Stimulated activated CD4-positive, alpha-beta T cell treated with anti-CD3 and anti-CD28 coated beads, Interleukin-12 subunit alpha, Interleukin-12 subunit beta, amount 100 ng/mL, for 24 hours (primary cell): ENCODE measurements around the gene GIPC1.

Experiments
- DNase-seq, 2 experiments: peaks; one replicate each; pipeline ENCODE4 v3.0.0-alpha.2; 2020; ENCODE audit warnings: low read depth in 2 of 2

GIPC1 gene

DNA sequence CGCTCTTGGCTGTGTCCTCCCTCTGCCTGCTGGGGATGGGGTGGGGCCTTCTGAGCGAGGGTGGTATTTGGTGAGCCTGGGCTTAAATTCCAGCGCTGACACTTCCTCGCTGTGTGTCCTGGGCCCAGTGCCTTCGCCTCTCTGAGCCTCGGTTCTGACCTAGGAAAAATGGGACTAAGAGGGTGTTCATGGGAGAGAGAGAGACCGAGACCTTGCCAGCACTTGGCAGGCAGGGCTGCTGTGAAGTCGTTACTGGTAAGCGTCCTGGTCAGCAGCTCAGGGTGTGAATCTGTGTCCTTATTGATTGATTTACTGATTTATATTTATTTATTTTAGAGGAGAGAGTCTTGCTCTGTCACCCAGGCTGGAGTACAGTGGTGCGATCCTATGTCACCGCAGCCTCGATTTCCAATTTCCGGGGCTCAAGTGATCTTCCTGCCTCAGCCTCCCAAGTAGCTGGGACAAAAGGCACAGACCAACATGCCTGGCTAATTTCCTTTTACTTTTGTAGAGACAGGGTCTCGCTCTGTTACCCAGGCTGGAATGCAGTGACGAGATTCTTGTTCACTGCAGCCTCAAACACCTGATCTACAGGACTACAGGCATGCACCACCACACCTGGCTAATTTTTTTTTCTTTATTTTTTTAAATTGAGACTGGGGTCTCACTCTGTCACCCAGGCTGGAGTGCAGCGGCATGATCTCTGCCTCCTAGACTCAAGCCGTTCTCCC lies 60.4 kb downstream of the GIPC1 start:
- DNase-seq, result no peak

DNA sequence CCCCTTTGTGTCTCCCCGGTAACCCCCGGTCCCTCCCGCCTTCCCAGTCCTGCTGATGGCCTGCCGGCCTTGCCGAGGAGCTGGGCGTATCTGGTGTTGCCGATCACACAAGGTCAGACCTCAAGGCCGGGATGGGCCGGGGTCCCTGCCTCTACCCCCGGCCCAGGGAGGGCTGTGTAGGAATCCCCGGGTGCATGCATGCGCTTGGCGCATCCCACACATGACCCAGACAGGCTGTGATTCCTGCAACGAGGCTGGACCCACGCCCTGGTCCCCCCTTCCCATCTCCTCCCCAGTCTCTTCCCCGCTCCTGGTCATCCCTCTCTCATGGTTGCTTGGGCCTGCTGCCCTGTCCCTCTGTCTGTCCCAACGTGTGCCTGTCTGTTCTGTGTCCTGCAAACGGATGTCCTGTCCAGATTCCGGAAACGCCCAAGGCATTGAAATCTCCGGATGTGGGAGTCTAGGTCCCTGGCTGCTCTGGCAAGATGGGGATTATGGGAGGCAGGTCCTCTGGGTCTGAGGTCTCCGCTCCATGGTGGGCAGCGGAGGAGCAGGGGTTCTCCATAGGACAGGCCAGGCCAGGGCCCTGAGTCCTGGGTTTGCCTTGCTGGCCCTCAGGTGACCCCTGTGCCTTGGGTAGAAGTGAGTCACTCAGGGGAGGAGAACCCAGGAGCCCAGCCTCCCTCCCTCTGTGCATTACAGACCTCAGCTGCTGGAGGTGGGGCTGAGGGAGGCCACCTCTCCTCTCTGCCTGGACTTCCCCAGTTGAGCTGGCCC lies 61.2 kb downstream of the GIPC1 start:
- DNase-seq, result no peak

DNA sequence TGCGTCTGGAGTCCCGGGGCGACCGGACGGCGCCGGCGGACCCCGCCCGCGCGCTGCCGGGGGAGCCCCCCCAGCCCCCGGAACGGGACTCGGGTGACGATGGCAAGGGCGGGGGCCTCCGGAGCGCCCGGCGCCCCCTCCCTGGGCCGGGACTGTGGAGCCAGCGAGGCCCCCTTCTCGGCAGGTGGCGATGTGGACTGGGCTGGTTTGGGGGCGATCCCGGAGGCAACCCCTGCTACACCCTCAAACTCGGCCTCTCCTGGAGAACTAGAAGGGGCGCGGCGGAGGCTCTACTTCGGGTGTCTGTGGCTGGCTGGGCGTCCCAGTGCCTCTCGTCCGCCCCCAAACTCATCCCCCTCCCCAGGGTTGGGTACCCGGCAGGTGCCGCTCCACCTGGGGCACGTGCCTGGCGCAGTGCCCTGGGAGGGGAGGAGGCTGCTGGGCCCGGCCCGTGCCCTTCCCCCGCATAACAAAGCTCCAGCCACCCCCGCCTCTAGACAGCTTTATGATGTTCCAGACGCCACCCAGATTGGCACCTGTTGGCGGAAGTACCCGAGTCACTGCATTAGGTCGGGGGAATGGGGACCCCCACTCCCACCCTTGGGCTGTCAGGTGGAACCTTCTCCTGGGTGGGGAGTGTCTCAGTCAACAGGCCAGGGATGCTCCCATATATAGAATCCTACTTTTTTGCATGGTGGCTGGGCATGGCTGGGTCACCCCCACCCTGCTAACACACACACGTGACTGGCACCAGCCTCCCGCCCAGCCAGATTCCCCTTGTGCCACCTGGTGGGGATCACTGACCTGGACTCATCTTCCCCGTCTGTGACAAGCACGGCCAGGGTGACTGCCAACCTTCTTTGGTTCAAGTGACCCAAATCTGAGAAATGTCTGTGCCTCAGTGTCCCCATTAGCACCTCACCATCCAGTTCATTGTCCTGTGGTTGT lies 62.1 kb downstream of the GIPC1 start:
- DNase-seq, result no peak

DNA sequence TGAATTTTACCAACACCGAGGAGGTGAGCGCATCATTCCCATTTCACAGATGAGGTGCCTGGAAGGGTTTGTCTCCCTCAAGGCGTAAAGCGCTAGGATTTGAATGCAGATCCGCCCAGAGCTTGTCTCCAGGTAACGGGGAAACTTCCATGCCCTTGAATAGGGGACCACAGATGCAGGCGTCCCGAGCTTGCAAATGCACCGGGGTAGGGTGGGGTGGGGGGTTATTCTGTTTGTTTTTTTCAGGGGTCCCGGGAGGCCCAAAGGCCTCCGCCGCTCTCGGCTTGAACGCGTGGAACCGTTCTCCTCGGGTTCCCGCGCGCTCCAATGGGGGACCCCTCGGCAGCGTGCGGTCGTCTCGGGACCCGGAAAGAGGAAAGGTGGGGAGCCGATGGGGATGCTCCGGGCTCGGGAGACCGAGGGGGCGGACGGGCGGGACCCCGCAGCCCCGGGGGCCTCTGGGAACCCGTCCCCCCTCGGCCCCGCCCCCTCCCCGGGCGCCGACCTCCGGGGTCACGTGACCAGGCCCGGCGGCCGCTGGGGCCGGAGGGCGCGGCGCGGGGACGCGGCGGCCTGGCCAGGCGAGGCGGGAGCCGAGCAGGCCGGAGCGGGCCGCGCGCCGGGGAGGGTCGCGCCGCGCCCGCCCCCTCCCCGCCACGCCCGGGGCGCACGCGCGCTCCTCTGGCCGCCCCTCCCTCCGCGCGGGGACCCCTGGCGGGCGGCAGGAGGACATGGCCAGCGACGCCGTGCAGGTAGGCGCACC lies 63.0 kb downstream of the GIPC1 start, which contains the start of gene PKN1:
Gene PKN1 (plus strand): TSS at position 516 of the 763 bp plus-strand sequence. CDS start 216 bp downstream, at position 732.
- DNase-seq, result peak in 1 of 2 experiments; percentile 55

DNA sequence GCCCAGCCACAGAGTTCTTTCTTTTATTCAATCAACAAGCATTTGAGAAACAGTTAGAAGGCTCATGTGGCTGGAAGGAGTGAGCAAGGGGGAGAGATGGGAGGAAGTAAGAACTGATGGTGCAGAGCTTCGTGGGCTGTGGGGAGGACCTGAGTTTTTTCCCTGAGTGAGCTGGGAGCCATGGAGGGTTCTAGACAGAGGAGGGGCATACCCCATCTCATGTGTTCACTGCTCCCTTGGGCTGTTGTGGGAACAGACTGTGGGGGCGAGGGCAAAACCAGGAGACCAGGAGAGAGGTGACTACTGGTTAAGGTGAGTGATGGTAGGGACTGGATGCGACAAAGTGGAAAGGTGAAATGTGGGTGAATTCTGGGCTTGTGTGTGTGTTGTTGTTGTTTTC lies 65.2 kb downstream of the GIPC1 start:
- no peak for DNase-seq

DNA sequence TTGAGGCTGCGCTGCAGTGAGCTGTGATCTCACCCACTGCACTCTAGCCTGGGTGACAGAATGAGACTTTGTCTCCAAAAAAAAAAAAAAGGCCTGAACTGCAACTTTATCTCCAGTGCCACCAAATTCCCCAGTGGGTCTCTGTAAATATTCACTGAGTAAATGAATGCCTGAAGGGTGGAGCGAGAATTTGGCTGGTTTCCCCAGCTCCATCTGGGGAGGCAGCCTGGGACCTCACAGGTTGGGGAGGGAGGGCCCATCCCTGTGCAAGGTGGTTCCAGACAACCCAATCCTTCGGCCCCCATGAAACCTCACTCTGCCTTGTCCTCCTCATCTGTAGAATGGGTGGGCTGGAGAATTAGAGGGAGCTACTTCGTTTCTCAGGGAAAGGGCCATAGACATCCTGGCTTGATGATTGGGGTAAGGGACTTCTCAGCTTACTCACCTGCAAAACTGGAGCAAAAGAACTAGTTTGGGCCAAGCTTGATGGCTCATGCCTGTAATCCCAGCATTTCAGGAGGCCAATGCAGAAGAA lies 67.0 kb downstream of the GIPC1 start:
- DNase-seq, result no peak
